Heart left ventricle (tissue), 16 donors: ENCODE results near the gene NUDCD3. TPM values are rescaled to one million over a fixed set of nuclear protein-coding genes. Genes with fewer than 3 reads are reported as not detected.

Experiments
- ATAC-seq, 4 donors: fragments of 200-7000 bp; cut with Tn5 transposase; one replicate each; pipeline ENCODE4 v1.9.1; 2020 to 2022; ENCODE audit warnings: moderate library complexity in 4 of 4, mild to moderate bottlenecking in 3 of 4, moderate number of reproducible peaks in 1 of 4
- DNase-seq, 5 donors: peaks; one replicate each; pipeline ENCODE4 v3.0.0-alpha.2; 2020
- H3K27ac ChIP-seq, 12 donors: fragments of 200-600 bp; sonication (generic) in 4 of 12; one replicate each; pipeline versions ENCODE4 v1.5.0 to v1.8.0; 2016 to 2022; ENCODE audit warnings: mild to moderate bottlenecking in 2 of 12
- H3K27me3 ChIP-seq, 9 donors: fragments of 200-600 bp; sonication (generic) in 2 of 9; one replicate each; pipeline versions ENCODE4 v1.5.1 to v1.8.0; 2016 to 2022; ENCODE audit warnings: mild to moderate bottlenecking in 3 of 9
- H3K36me3 ChIP-seq, 9 donors: fragments of 200-600 bp; sonication (generic) in 2 of 9; one replicate each; pipeline versions ENCODE4 v1.5.0 to v1.8.0; 2018 to 2022; ENCODE audit warnings: mild to moderate bottlenecking in 2 of 9
- H3K4me1 ChIP-seq, 12 donors: fragments of 200-600 bp; sonication (generic) in 4 of 12; one replicate each; pipeline versions ENCODE4 v1.5.0 to v1.8.0; 2016 to 2022; ENCODE audit warnings: mild to moderate bottlenecking in 3 of 12
- H3K4me3 ChIP-seq, 12 donors: fragments of 200-600 bp; sonication (generic) in 4 of 12; one replicate each; pipeline versions ENCODE4 v1.5.0 to v1.8.0; 2017 to 2022; ENCODE audit warnings: mild to moderate bottlenecking in 9 of 12, moderate library complexity in 4 of 12
- H3K9me3 ChIP-seq, 12 donors: fragments of 200-600 bp; sonication (generic) in 4 of 12; one replicate each; pipeline versions ENCODE4 v1.5.0 to v1.8.0; 2016 to 2022; ENCODE audit warnings: mild to moderate bottlenecking in 1 of 12
- CTCF ChIP-seq, 12 donors: fragments of 200-600 bp; sonication (generic) in 4 of 12; IDR thresholded peaks; one replicate each; pipeline versions ENCODE4 v1.5.0 to v1.8.0; 2018 to 2022; ENCODE audit warnings: antibody characterized with exemption in 12 of 12, mild to moderate bottlenecking in 5 of 12
- POLR2A ChIP-seq, 2 donors: fragments of 450-650 bp; IDR thresholded peaks; one replicate each; pipeline ENCODE4 v1.6.1; 2017; ENCODE audit warnings: antibody characterized with exemption in 2 of 2, mild to moderate bottlenecking in 2 of 2, moderate library complexity in 2 of 2
- WGBS, 4 donors: extraction: QIAGEN DNeasy Blood & Tissue Kit in 2 of 4; methylation state at CpG; one replicate each; pipeline versions ENCODE4 v1.1.5 to v1.1.7; 2013 to 2018; 5-methylcytosine and 5-hydroxymethylcytosine counted together
- intact Hi-C, 10 donors: fragments of 100-400 bp; cut with DNase I; formaldehyde crosslinking; loops; one replicate each; pipeline versions ENCODE4 v1.11.1 to v1.14.2; 2022
- polyA plus RNA-seq, 2 donors: library from polyadenylated mRNA; stranded (reverse); fragments of 200-250 nt; gene quantifications; one replicate each; pipeline ENCODE4 v1.2.3, GENCODE V29; 2013
- total RNA-seq, 9 donors: library from RNA; depleted of rRNA in 2 of 9; stranded (reverse); fragments of >200 nt in 2 of 9; fragmentation: NEBNext Ultra II Directional in 3 of 9; extraction: Animal tissue kit (Norgen Biotek cat#: 25700) in 3 of 9; gene quantifications; one replicate each; pipeline versions ENCODE4 v1.1.0 to v1.2.4, GENCODE V29; 2016 to 2023
- donor health status: ischemic (EF 13 %, LVEDD 7.1; RV severe dilation, severe dysfunction).
- donor health status: healthy with polysubstance abuse.
- donor health status: DM: no; HTN: yes; CAD: no.
- donor health status: DM: no; HTN: no; CAD: no.
- donor health status: ischemic (EF 25% LVEDD 6.9; RV normal size, moderate dysfunction).
- donor health status: ischemic (EF 25% LVEDD 5.7; RV mildly dilated, moderate dysfunction).
- donor health status: healthy.
- donor health status: DM: yes; HTN: yes; CAD: no.
- donor health status: ischemic (EF 35%, LVEDD 5.7; RV mildly dilated, moderate dysfunction).
- donor health status: nonischemic (EF 11% LVEDD 7.7; RV severe dilation, severe dysfunction).
- donor health status: DM: yes; HTN: yes; CAD: no.
- donor health status: PGD.
- donor health status: ischemic (EF 29% LVEDD 5.4; RV normal size, mild dysfunction).
- donor health status: nonischemic (EF 23%, LVEDD 6.1; RV moderate dilation, normal function).

The NUDCD3 gene
- total and polyA plus RNA-seq, 11 donors = 16.7 to 133 (median 91.5) TPM

- no peaks in the 10 kb centered on the region for H3K9me3 ChIP-seq
- no peaks in the 10 kb centered on the region for H3K27me3 ChIP-seq
- H3K4me3 ChIP-seq = no peak overlapping the region
- ATAC-seq (no peak), DNase-seq (no peak)
- H3K4me1 ChIP-seq = peaks cover 0 to 39% (median 18%) of the 10 kb centered on the region in 12 donors
- H3K36me3 ChIP-seq = peaks cover 0 to 49% (median 38%) of the 10 kb centered on the region in 9 donors
- H3K27ac ChIP-seq = no peak overlapping the region
- WGBS, 4 donors = 91 to 100% (median 97%) methylated on average over 4 of the region's 4 CpGs
- intact Hi-C loops = no loop called here
- TF ChIP-seq POLR2A (IDR thresholded peaks at IDR 0.05) = no peak
- no peak for TF ChIP-seq CTCF (IDR thresholded peaks at IDR 0.05)
These were observed 88.8 kb downstream of the NUDCD3 start for GRCh38 chr7:44401692-44402091.

- peaks cover 0 to 50% (median 40%) of the 10 kb centered on the region in 9 donors for H3K36me3 ChIP-seq
- H3K4me1 ChIP-seq = peaks cover 0 to 46% (median 19%) of the 10 kb centered on the region in 12 donors
- ATAC-seq = no peak
These were observed 90.4 kb downstream of the NUDCD3 start for GRCh38 chr7:44400033-44400511.

GRCh38 chr7:44398953-44399574, 91.4 kb downstream of the NUDCD3 start:
- TF ChIP-seq POLR2A (IDR thresholded peaks at IDR 0.05) (no peak), CTCF (IDR thresholded peaks at IDR 0.05) (no peak)
- Histone ChIP-seq H3K27ac (peak overlapping the region in 8 of 12 donors; percentile 32 to 74 (median 44)), H3K36me3 (peaks cover 0 to 54% (median 33%) of the 10 kb centered on the region in 9 donors), H3K4me1 (peaks cover 0 to 44% (median 19%) of the 10 kb centered on the region in 12 donors), H3K27me3 (no peaks in the 10 kb centered on the region), H3K4me3 (no peak overlapping the region), H3K9me3 (no peaks in the 10 kb centered on the region)
- WGBS, 4 donors = 80 to 84% (median 83%) methylated on average over 8 of the region's 8 CpGs
- DNase-seq = no peak
- ATAC-seq = peak in 2 of 4 donors; percentile 8 to 16
- intact Hi-C loops = no loop called here

More at GRCh38 chr7:44400033-44400511, 90.4 kb downstream of the NUDCD3 start:
- Histone ChIP-seq H3K27me3 (no peaks in the 10 kb centered on the region), H3K9me3 (no peaks in the 10 kb centered on the region), H3K4me3 (no peak overlapping the region), H3K27ac (no peak overlapping the region)
- no peak for TF ChIP-seq CTCF (IDR thresholded peaks at IDR 0.05)
- TF ChIP-seq POLR2A (IDR thresholded peaks at IDR 0.05) = no peak
- no peak for DNase-seq
- 92 to 94% (median 93%) methylated on average over 14 of the region's 14 CpGs for WGBS, 4 donors
- intact Hi-C loops = no loop called here

GRCh38 chr7:44398511-44398911, 91.9 kb downstream of the NUDCD3 start:
- Histone ChIP-seq H3K36me3 (peaks cover 0 to 53% (median 28%) of the 10 kb centered on the region in 9 donors), H3K4me1 (peaks cover 0 to 38% (median 19%) of the 10 kb centered on the region in 12 donors), H3K4me3 (no peak overlapping the region), H3K27me3 (no peaks in the 10 kb centered on the region), H3K27ac (peak overlapping the region in 8 of 12 donors; percentile 32 to 74 (median 44)), H3K9me3 (no peaks in the 10 kb centered on the region)
- ATAC-seq (peak in 3 of 4 donors; percentile 77 to 90 (median 81)), DNase-seq (peak in 4 of 5 donors; percentile 41 to 83 (median 52))
- TF ChIP-seq POLR2A (IDR thresholded peaks at IDR 0.05) (no peak), CTCF (IDR thresholded peaks at IDR 0.05) (no peak)
- intact Hi-C loops = no loop called here
- WGBS, 4 donors = 33 to 48% (median 43%) methylated on average over 13 of the region's 13 CpGs
